HFF-Myc (cell line): ENCODE measurements around the gene DLEC1.

ENCODE experiments used
- DNase-seq: peaks from one replicate; pipeline ENCODE4 v3.0.0-alpha.2; 2011; ENCODE audit warnings: low read depth; ENCODE audit errors: extremely low read depth
- H3K4me3 ChIP-seq: replicated peaks from 2 replicates; pipeline ENCODE4 v1.5.1; 2011; ENCODE audit warnings: low read depth, mild to moderate bottlenecking, control low read depth, low read length
- CTCF ChIP-seq: IDR thresholded peaks from 2 replicates; pipeline ENCODE4 v1.5.1; 2012; ENCODE audit warnings: mild to moderate bottlenecking, low read depth, low read length, control low read depth; ENCODE audit errors: missing control alignments

The DLEC1 gene

GRCh38 chr3:37997342-37997741 is 41.7 kb upstream of the DLEC1 start:
- H3K4me3 ChIP-seq: no peak overlapping the region
- no peak for DNase-seq
- no peak for TF ChIP-seq CTCF

- no peak overlapping the region for H3K4me3 ChIP-seq
- DNase-seq: no peak
- no peak for TF ChIP-seq CTCF
These were observed 41.1 kb upstream of the DLEC1 start for GRCh38 chr3:37997791-37998370.

GRCh38 chr3:37999836-38000235 is 39.2 kb upstream of the DLEC1 start:
- H3K4me3 ChIP-seq: no peak overlapping the region
- no peak for TF ChIP-seq CTCF
- no peak for DNase-seq

GRCh38 chr3:38000242-38000916 is 38.6 kb upstream of the DLEC1 start:
- TF ChIP-seq CTCF: no peak
- DNase-seq: no peak
- no peak overlapping the region for H3K4me3 ChIP-seq

- TF ChIP-seq CTCF: no peak
- H3K4me3 ChIP-seq: no peak overlapping the region
- no peak for DNase-seq
These were observed 38.0 kb upstream of the DLEC1 start for GRCh38 chr3:38000965-38001455.

- H3K4me3 ChIP-seq: no peak overlapping the region
- TF ChIP-seq CTCF: peak; percentile 21
- no peak for DNase-seq
These were observed 37.4 kb upstream of the DLEC1 start for GRCh38 chr3:38001456-38002081.
